ENCODE measurements around the gene USH2A.

USH2A gene

GRCh38 chr1:216459651-216460207, 36.5 kb upstream of the USH2A start:
- TF ChIP-seq, protein P1, sequence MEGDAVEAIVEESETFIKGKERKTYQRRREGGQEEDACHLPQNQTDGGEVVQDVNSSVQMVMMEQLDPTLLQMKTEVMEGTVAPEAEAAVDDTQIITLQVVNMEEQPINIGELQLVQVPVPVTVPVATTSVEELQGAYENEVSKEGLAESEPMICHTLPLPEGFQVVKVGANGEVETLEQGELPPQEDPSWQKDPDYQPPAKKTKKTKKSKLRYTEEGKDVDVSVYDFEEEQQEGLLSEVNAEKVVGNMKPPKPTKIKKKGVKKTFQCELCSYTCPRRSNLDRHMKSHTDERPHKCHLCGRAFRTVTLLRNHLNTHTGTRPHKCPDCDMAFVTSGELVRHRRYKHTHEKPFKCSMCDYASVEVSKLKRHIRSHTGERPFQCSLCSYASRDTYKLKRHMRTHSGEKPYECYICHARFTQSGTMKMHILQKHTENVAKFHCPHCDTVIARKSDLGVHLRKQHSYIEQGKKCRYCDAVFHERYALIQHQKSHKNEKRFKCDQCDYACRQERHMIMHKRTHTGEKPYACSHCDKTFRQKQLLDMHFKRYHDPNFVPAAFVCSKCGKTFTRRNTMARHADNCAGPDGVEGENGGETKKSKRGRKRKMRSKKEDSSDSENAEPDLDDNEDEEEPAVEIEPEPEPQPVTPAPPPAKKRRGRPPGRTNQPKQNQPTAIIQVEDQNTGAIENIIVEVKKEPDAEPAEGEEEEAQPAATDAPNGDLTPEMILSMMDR (conservative IDR thresholded peaks at IDR 0.05; ENCODE audit: low read depth) = no peak
- CTCF ChIA-PET = interaction anchor here (0.6 kb wide), 1 partner anchor 547 kb away, joined by 3 read pairs; no protein-coding TSS in a partner anchor
- H3K27ac ChIP-seq = no peak overlapping the region
- no peak for DNase-seq (ENCODE audit: low spot score)
- POLR2A ChIA-PET (ENCODE audit: low non-redundant PET) = no interaction called here

DNA sequence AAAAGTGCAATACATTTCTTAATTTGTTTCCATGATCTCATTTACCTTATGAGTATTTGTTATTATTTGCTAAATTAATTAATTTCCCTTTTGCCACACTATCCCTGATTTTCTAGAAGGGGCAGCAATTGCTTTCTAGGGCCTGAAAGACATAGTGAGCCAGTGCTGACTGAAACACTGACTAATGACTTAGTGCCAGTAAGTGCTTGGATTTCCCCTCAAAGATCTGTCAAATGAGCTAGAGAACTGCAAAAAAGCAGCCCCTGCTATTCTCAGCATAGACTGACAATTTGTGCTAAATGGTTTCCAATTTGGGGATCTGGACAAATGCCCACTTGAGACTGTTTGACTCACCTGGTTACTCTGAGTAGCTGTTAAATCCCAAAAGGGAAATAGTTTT, 35.6 kb upstream of the USH2A start:
- CTCF ChIA-PET = no interaction called here
- TF ChIP-seq, protein P1 (conservative IDR thresholded peaks at IDR 0.05; ENCODE audit: low read depth) = no peak
- POLR2A ChIA-PET (ENCODE audit: low non-redundant PET) = no interaction called here
- DNase-seq (ENCODE audit: low spot score) = no peak
- no peak overlapping the region for H3K27ac ChIP-seq

DNA sequence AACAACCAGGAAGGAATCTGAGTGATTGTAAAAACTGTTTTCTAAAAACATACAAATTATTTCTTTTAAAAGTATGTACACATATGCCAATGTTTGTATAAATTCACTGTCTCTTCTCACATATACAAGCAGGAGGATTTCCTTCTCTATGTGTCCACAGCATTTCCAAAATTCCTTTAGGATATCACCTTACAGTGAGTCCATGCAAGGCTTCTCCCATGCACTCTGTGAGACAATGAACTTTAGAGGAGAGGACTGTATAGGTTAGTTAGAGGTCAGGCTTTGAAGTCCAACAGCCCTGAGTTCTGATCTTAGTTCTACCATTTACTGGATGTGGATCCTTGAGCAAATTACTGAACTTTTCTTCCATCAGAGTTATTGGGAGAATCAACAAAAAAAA, 34.1 kb upstream of the USH2A start:
- DNase-seq (ENCODE audit: low spot score) = no peak
- POLR2A ChIA-PET (ENCODE audit: low non-redundant PET) = no interaction called here
- H3K27ac ChIP-seq = no peak overlapping the region
- TF ChIP-seq, protein P1 (conservative IDR thresholded peaks at IDR 0.05; ENCODE audit: low read depth) = no peak
- CTCF ChIA-PET = no interaction called here

DNA sequence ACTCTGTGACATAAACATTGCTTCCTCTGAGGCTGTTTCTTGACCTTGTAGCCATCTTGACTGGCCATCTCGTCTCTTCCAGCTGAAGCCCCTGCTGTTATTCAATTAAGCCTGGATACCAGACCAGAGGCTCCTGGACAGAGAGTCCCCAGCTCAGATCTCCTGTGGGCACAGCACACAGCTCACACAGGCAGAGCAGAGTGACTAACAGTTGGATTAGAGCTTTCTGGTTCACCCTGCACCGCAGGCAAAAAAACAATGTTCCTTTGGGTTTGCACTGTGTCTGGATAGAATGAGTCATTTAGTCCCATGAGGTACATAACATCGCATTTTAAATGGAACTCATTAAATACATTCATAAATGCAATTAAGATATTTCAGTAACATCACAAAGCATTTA, 33.4 kb upstream of the USH2A start:
- H3K27ac ChIP-seq = peak overlapping the region; percentile 20; the same call in 1 of the 2 replicates
- CTCF ChIA-PET = no interaction called here
- POLR2A ChIA-PET (ENCODE audit: low non-redundant PET) = no interaction called here
- peak; percentile 51 for DNase-seq (ENCODE audit: low spot score)
- TF ChIP-seq, protein P1 (conservative IDR thresholded peaks at IDR 0.05; ENCODE audit: low read depth) = no peak

GRCh38 chr1:216453777-216454176, 30.5 kb upstream of the USH2A start:
- CTCF ChIA-PET = no interaction called here
- TF ChIP-seq, protein P1 (conservative IDR thresholded peaks at IDR 0.05; ENCODE audit: low read depth) = no peak
- no peak for DNase-seq (ENCODE audit: low spot score)
- POLR2A ChIA-PET (ENCODE audit: low non-redundant PET) = no interaction called here
- no peak overlapping the region for H3K27ac ChIP-seq

- TF ChIP-seq, protein P1 (conservative IDR thresholded peaks at IDR 0.05; ENCODE audit: low read depth) = no peak
- DNase-seq (ENCODE audit: low spot score) = no peak
- CTCF ChIA-PET = no interaction called here
- H3K27ac ChIP-seq = no peak overlapping the region
- POLR2A ChIA-PET (ENCODE audit: low non-redundant PET) = no interaction called here
These were observed 27.0 kb upstream of the USH2A start for GRCh38 chr1:216450227-216450626.

All from RWPE1 (cell line).